CD14-positive monocyte (primary cell): ENCODE results near the gene TPPP2. TPM values are rescaled to one million over a fixed set of nuclear protein-coding genes. Genes with fewer than 3 reads are reported as not detected.

ENCODE experiments used
- DNase-seq, 3 donors: peaks; one replicate each; pipeline ENCODE4 v3.0.0-alpha.2; 2011 to 2022
- H2AFZ ChIP-seq: 2 replicates; pipeline ENCODE4 v1.6.0; 2012; ENCODE audit warnings: mild to moderate bottlenecking, low read depth, low read length, inconsistent platforms; ENCODE audit not compliant: insufficient read depth, poor library complexity, severe bottlenecking
- H3K27ac ChIP-seq, 2 donors: 1 replicate in 1 of 2; 2 replicates in 1 of 2; pipeline ENCODE4 v1.5.1; 2012 to 2013; ENCODE audit warnings: low read length in 2 of 2, control low read depth in 1 of 2, inconsistent platforms in 1 of 2, low read depth in 1 of 2, mild to moderate bottlenecking in 1 of 2
- H3K27me3 ChIP-seq, 2 donors: one replicate each; pipeline versions ENCODE4 v1.6.0 to v1.6.1; 2011 to 2013; ENCODE audit warnings: low read length in 2 of 2; ENCODE audit not compliant: control insufficient read depth in 2 of 2, insufficient read depth in 2 of 2
- H3K36me3 ChIP-seq, 2 donors: replicated peaks in 1 of 2; 1 replicate in 1 of 2; 2 replicates in 1 of 2; pipeline versions ENCODE4 v1.5.1 to v1.6.1; 2012 to 2013; ENCODE audit warnings: low read length in 2 of 2, control low read depth in 1 of 2, inconsistent platforms in 1 of 2, mild to moderate bottlenecking in 1 of 2; ENCODE audit not compliant: insufficient read depth in 2 of 2, control insufficient read depth in 1 of 2
- H3K4me1 ChIP-seq, 2 donors: 1 replicate in 1 of 2; 2 replicates in 1 of 2; pipeline versions ENCODE4 v1.5.1 to v1.6.1; 2012 to 2013; ENCODE audit warnings: low read length in 2 of 2, control low read depth in 1 of 2, inconsistent platforms in 1 of 2, mild to moderate bottlenecking in 1 of 2, moderate library complexity in 1 of 2; ENCODE audit not compliant: insufficient read depth in 2 of 2, control insufficient read depth in 1 of 2
- H3K4me2 ChIP-seq: replicated peaks from 2 replicates; pipeline ENCODE3; 2012; ENCODE audit warnings: low read length, moderate library complexity, mild to moderate bottlenecking; ENCODE audit not compliant: poor library complexity, severe bottlenecking; ENCODE audit errors: extremely low read depth
- H3K4me3 ChIP-seq, 3 experiments: fragments of 200-600 bp in 1 of 3; sonication (generic) in 1 of 3; replicated peaks in 1 of 3; 1 replicate in 2 of 3; 2 replicates in 1 of 3; pipeline ENCODE4 v1.5.1; 2011 to 2013; ENCODE audit warnings: low read length in 3 of 3, mild to moderate bottlenecking in 3 of 3, control low read depth in 2 of 3, low read depth in 2 of 3, inconsistent platforms in 1 of 3, moderate library complexity in 1 of 3
- H3K79me2 ChIP-seq: 2 replicates; pipeline ENCODE4 v1.6.0; 2012; ENCODE audit warnings: mild to moderate bottlenecking, control low read depth, inconsistent platforms, low read length, moderate library complexity; ENCODE audit not compliant: insufficient read depth
- H3K9ac ChIP-seq: 2 replicates; pipeline ENCODE4 v1.6.0; 2017; ENCODE audit warnings: low read length, mild to moderate bottlenecking; ENCODE audit not compliant: insufficient read depth, poor library complexity, severe bottlenecking
- H3K9me3 ChIP-seq, 2 donors: replicated peaks in 1 of 2; 1 replicate in 1 of 2; 2 replicates in 1 of 2; pipeline versions ENCODE4 v1.5.1 to v1.6.1; 2012 to 2013; ENCODE audit warnings: low read length in 2 of 2, control low read depth in 1 of 2; ENCODE audit not compliant: control insufficient read depth in 1 of 2, insufficient read depth in 1 of 2
- H4K20me1 ChIP-seq: 2 replicates; pipeline ENCODE4 v1.6.0; 2012; ENCODE audit warnings: mild to moderate bottlenecking, low read length, control low read depth, moderate library complexity; ENCODE audit not compliant: insufficient read depth
- H3K27ac Mint-ChIP-seq, 7 donors: one replicate each; pipeline ENCODE4 v1.8.0; 2020; ENCODE audit warnings: mild to moderate bottlenecking in 7 of 7, mixed read lengths in 7 of 7, moderate library complexity in 6 of 7, inconsistent platforms in 2 of 7
- H3K27me3 Mint-ChIP-seq, 3 donors: one replicate each; pipeline ENCODE4 v1.8.0; 2021 to 2022; ENCODE audit warnings: low read depth in 3 of 3, mild to moderate bottlenecking in 3 of 3, mixed read lengths in 3 of 3, moderate library complexity in 3 of 3, inconsistent platforms in 1 of 3
- H3K36me3 Mint-ChIP-seq, 2 donors: one replicate each; pipeline ENCODE4 v1.8.0; 2020; ENCODE audit warnings: mixed read lengths in 2 of 2, inconsistent platforms in 1 of 2, mild to moderate bottlenecking in 1 of 2
- H3K4me1 Mint-ChIP-seq: one replicate; pipeline ENCODE4 v1.8.0; 2020; ENCODE audit warnings: mild to moderate bottlenecking, mixed read lengths
- H3K4me3 Mint-ChIP-seq, 2 donors: one replicate each; pipeline ENCODE4 v1.8.0; 2020; ENCODE audit warnings: mild to moderate bottlenecking in 2 of 2, mixed read lengths in 2 of 2, moderate library complexity in 1 of 2
- H3K9me3 Mint-ChIP-seq, 7 donors: one replicate each; pipeline ENCODE4 v1.8.0; 2020 to 2022; ENCODE audit warnings: mixed read lengths in 7 of 7, mild to moderate bottlenecking in 6 of 7, moderate library complexity in 6 of 7, inconsistent platforms in 2 of 7
- CTCF ChIP-seq: fragments of 200-600 bp; IDR thresholded peaks from one replicate; pipeline ENCODE4 v1.8.0; 2022; ENCODE audit warnings: antibody characterized with exemption, mild to moderate bottlenecking
- WGBS: methylation state at CpG from one replicate; pipeline ENCODE4 v1.1.5; 2013; ENCODE audit warnings: missing lambda C conversion rate; ENCODE audit not compliant: insufficient coverage; 5-methylcytosine and 5-hydroxymethylcytosine counted together
- intact Hi-C, 2 donors: fragments of 100-400 bp; cut with micrococcal nuclease; formaldehyde crosslinking; loops; one replicate each; pipeline versions ENCODE4 v1.15.0 to v1.15.1; 2023
- polyA plus RNA-seq, 3 donors: library from polyadenylated mRNA; depleted of rRNA in 1 of 3; unstranded in 2 of 3; stranded (reverse) in 1 of 3; fragments of 300-500 nt in 2 of 3; fragments of >200 nt in 1 of 3; fragmentation: Illumina TruSeq in 2 of 3; gene quantifications; 1 replicate in 2 of 3; 2 replicates in 1 of 3; pipeline ENCODE4 v1.2.3, GENCODE V29; 2012 to 2021

Gene TPPP2
- polyA plus RNA-seq, 3 donors, result not detected

GRCh38 chr14:20997564-20997963 lies 32.5 kb upstream of the TPPP2 start:
- H3K4me3 Mint-ChIP-seq, result no peak overlapping the region

GRCh38 chr14:20998139-20998538 lies 31.9 kb upstream of the TPPP2 start:
- WGBS, result 100% methylated on average over 2 of the region's 3 CpGs
- Histone ChIP-seq H3K4me1 (no peaks in the 10 kb centered on the region), H3K4me3 (no peak overlapping the region), H3K27me3 (no peaks in the 10 kb centered on the region), H3K4me2 (no peak overlapping the region), H3K79me2 (no peaks in the 10 kb centered on the region), H3K9me3 (no peaks in the 10 kb centered on the region), H3K27ac (no peak overlapping the region), H3K36me3 (peaks cover 41 to 45% of the 10 kb centered on the region in 2 donors), H3K9ac (no peak overlapping the region), H2AFZ (no peak overlapping the region), H4K20me1 (no peaks in the 10 kb centered on the region)
- intact Hi-C loops, result no loop called here
- Mint-ChIP-seq H3K9me3 (peaks cover 0 to 1% (median 0%) of the 10 kb centered on the region in 7 donors), H3K27me3 (peaks cover 0 to 3% (median 0%) of the 10 kb centered on the region in 3 donors), H3K4me3 (no peak overlapping the region), H3K27ac (peak overlapping the region in 1 of 7 donors; percentile 24), H3K4me1 (no peaks in the 10 kb centered on the region), H3K36me3 (peaks cover 39 to 46% of the 10 kb centered on the region in 2 donors)
- no peak for TF ChIP-seq CTCF
- DNase-seq, result no peak

More at GRCh38 chr14:20997564-20997963, 32.5 kb upstream of the TPPP2 start:
- peaks cover 46 to 51% of the 10 kb centered on the region in 2 donors for H3K36me3 ChIP-seq
- Mint-ChIP-seq H3K36me3 (peaks cover 44 to 52% of the 10 kb centered on the region in 2 donors), H3K27me3 (peaks cover 0 to 3% (median 0%) of the 10 kb centered on the region in 3 donors), H3K4me1 (no peaks in the 10 kb centered on the region), H3K27ac (no peak overlapping the region), H3K9me3 (peaks cover 0 to 1% (median 0%) of the 10 kb centered on the region in 7 donors)
- H4K20me1 ChIP-seq, result no peaks in the 10 kb centered on the region
- no peak overlapping the region for H3K27ac ChIP-seq
- WGBS, result 88% methylated on average over 3 of the region's 6 CpGs
- no peak overlapping the region for H3K4me2 ChIP-seq
- intact Hi-C loops, result no loop called here
- no peaks in the 10 kb centered on the region for H3K79me2 ChIP-seq
- no peaks in the 10 kb centered on the region for H3K4me1 ChIP-seq
- H3K27me3 ChIP-seq, result no peaks in the 10 kb centered on the region
- DNase-seq, result no peak
- no peak overlapping the region for H3K9ac ChIP-seq
- H3K9me3 ChIP-seq, result no peaks in the 10 kb centered on the region
- no peak overlapping the region for H3K4me3 ChIP-seq
- TF ChIP-seq CTCF, result no peak
- H2AFZ ChIP-seq, result no peak overlapping the region
